GM12878 (cell line): ENCODE results near the gene TFAM. TPM values are rescaled to one million over a fixed set of nuclear protein-coding genes. Genes with fewer than 3 reads are reported as not detected.

Experiments used
- ATAC-seq: fragments of 200-7000 bp; cut with Tn5 transposase; 3 replicates; pipeline ENCODE4 v1.9.1; 2020; ENCODE audit warnings: mild to moderate bottlenecking, moderate library complexity
- BruUV-seq: library from RNA; stranded (reverse); fragments of 400-500 nt; replicated peaks from 2 replicates; lab custom pipeline; 2021; lab: Mats Ljungman, UMichigan
- CTCF ChIA-PET: fragments of 300-600 bp; sonication (Branson Sonifier 250); formaldehyde crosslinking; extraction: SDS; loops from one replicate; lab custom pipeline; 2021; ENCODE audit warnings: inconsistent platforms; lab: Yijun Ruan, JAX
- POLR2A ChIA-PET: fragments of 350-600 bp; formaldehyde crosslinking; extraction: SDS; loops from one replicate; lab custom pipeline; 2021; ENCODE audit warnings: inconsistent platforms; lab: Charles Lee
- RAD21 ChIA-PET: fragments of 300-600 bp; sonication (Branson Sonifier 250); formaldehyde crosslinking; loops from one replicate; lab custom pipeline; 2023; ENCODE audit warnings: antibody characterized with exemption; ENCODE audit not compliant: unreplicated experiment; lab: Charles Lee
- SMC1A ChIA-PET: fragments of 300-600 bp; sonication (Branson Sonifier 250); formaldehyde crosslinking; loops from one replicate; lab custom pipeline; 2023; ENCODE audit not compliant: unreplicated experiment, uncharacterized antibody; lab: Charles Lee
- DNase-seq: peaks from one replicate; pipeline ENCODE4 v3.0.0-alpha.2; 2011; ENCODE audit warnings: low read depth, low spot score
- FAIRE-seq: peaks from 3 replicates; lab custom pipeline; 2011; peaks lifted over from hg19 to GRCh38; lab: Jason Lieb, UNC
- H2AFZ ChIP-seq: 2 replicates; pipeline ENCODE4 v1.6.0; 2011; ENCODE audit warnings: low read depth, low read length, control low read depth; ENCODE audit not compliant: control insufficient read depth
- H3K27ac ChIP-seq: 2 replicates; pipeline ENCODE4 v1.5.1; 2011; ENCODE audit warnings: control low read depth; ENCODE audit not compliant: control insufficient read depth, insufficient read depth
- H3K27me3 ChIP-seq, 2 experiments: replicated peaks in 1 of 2; 2 replicates each; pipeline versions ENCODE4 v1.6.0 to v1.6.1; 2011; ENCODE audit warnings: low read length in 1 of 2; ENCODE audit not compliant: control insufficient read depth in 2 of 2, insufficient read depth in 2 of 2
- H3K36me3 ChIP-seq, 2 experiments: 2 replicates each; pipeline ENCODE4 v1.5.1; 2011; ENCODE audit warnings: low read length in 1 of 2; ENCODE audit not compliant: control insufficient read depth in 2 of 2, insufficient read depth in 2 of 2
- H3K4me1 ChIP-seq: 2 replicates; pipeline ENCODE4 v1.6.1; 2011; ENCODE audit warnings: mild to moderate bottlenecking, low read length, moderate library complexity, mixed read lengths; ENCODE audit not compliant: control insufficient read depth, insufficient read depth
- H3K4me2 ChIP-seq: 2 replicates; pipeline ENCODE4 v1.6.0; 2011; ENCODE audit warnings: control low read depth; ENCODE audit not compliant: control insufficient read depth, insufficient read depth
- H3K4me3 ChIP-seq: fragments of 200-600 bp; sonication (generic); 2 replicates; pipeline ENCODE4 v1.5.1; 2016
- H3K79me2 ChIP-seq: 2 replicates; pipeline ENCODE4 v1.6.0; 2011; ENCODE audit warnings: low read length; ENCODE audit not compliant: control insufficient read depth, insufficient read depth
- H3K9ac ChIP-seq: 2 replicates; pipeline ENCODE4 v1.8.0; 2011; ENCODE audit warnings: low read length, control low read depth, mixed read lengths; ENCODE audit not compliant: control insufficient read depth, insufficient read depth
- H3K9me3 ChIP-seq: replicated peaks from 3 replicates; pipeline ENCODE4 v1.5.1; 2011; ENCODE audit warnings: mild to moderate bottlenecking, low read length; ENCODE audit not compliant: control insufficient read depth, insufficient read depth
- H4K20me1 ChIP-seq: 2 replicates; pipeline ENCODE4 v1.6.0; 2011; ENCODE audit not compliant: control insufficient read depth, insufficient read depth
- BHLHE40 ChIP-seq, 2 experiments: fragments of 450-650 bp in 1 of 2; IDR thresholded peaks; 2 replicates each; pipeline ENCODE4 v1.6.1; 2011 to 2017; ENCODE audit warnings: low read depth in 2 of 2, borderline replicate concordance in 1 of 2, improper control_type of control experiment in 1 of 2, low read length in 1 of 2, mild to moderate bottlenecking in 1 of 2
- DPF2 ChIP-seq: fragments of 450-650 bp; IDR thresholded peaks from 2 replicates; pipeline ENCODE4 v1.6.1; 2017; ENCODE audit warnings: mild to moderate bottlenecking
- HDAC6 ChIP-seq: fragments of 200-600 bp; sonication (generic); IDR thresholded peaks from one replicate; pipeline ENCODE4 v1.8.0; 2017; ENCODE audit warnings: antibody characterized with exemption; ENCODE audit not compliant: unreplicated experiment
- IRF4 ChIP-seq: IDR thresholded peaks from 2 replicates; pipeline ENCODE4 v1.6.1; 2011; ENCODE audit warnings: low read depth, low read length
- IRF5 ChIP-seq: fragments of 450-650 bp; IDR thresholded peaks from 2 replicates; pipeline ENCODE4 v1.6.1; 2017; ENCODE audit warnings: borderline replicate concordance
- MYC ChIP-seq: IDR thresholded peaks from 2 replicates; pipeline ENCODE4 v1.6.1; 2011; ENCODE audit warnings: mild to moderate bottlenecking, low read length, moderate library complexity, inconsistent platforms; ENCODE audit not compliant: insufficient read depth, insufficient replicate concordance, insufficient read length, severe bottlenecking
- SIN3A ChIP-seq: IDR thresholded peaks from 2 replicates; pipeline ENCODE4 v1.6.1; 2012; ENCODE audit warnings: low read depth, low read length, improper control_type of control experiment
- TCF3 ChIP-seq: IDR thresholded peaks from 2 replicates; pipeline ENCODE4 v1.6.1; 2012; ENCODE audit warnings: low read depth, mild to moderate bottlenecking, low read length, borderline replicate concordance; ENCODE audit not compliant: insufficient read depth
- WGBS: methylation state at CpG from one replicate; pipeline ENCODE4 v1.1.6; 2016; ENCODE audit warnings: low lambda C conversion rate; ENCODE audit not compliant: insufficient replicate concordance, insufficient coverage; ENCODE audit errors: missing lambda C conversion rate; 5-methylcytosine and 5-hydroxymethylcytosine counted together
- in situ Hi-C: fragments of 300-500 bp; cut with MboI; formaldehyde crosslinking; loops from 9 replicates; pipeline ENCODE4 v1.14.3; 2018; ENCODE audit warnings: mixed read lengths
- intact Hi-C: fragments of 100-400 bp; cut with micrococcal nuclease; formaldehyde crosslinking; loops from one replicate; pipeline ENCODE4 v1.14.2; 2022; ENCODE audit not compliant: unreplicated experiment
- polyA plus RNA-seq, 11 experiments: library from polyadenylated mRNA; depleted of rRNA in 4 of 11; unstranded in 6 of 11; stranded (reverse) in 5 of 11; fragments of >200 nt; fragmentation: Nextera tagmentation in 4 of 11; fragmentation: Illumina TruSeq in 1 of 11; extraction: Ambion mirVana in 4 of 11; extraction: Trizol in 1 of 11; gene quantifications; 1 replicate in 1 of 11; 2 replicates in 10 of 11; pipeline versions ENCODE4 v1.2.1 to v1.2.3, GENCODE V29; 2011 to 2016; ENCODE audit warnings: inconsistent platforms in 2 of 11, missing spikeins in 2 of 11, low read depth in 1 of 11
- total RNA-seq, 4 experiments: library from RNA; depleted of rRNA in 3 of 4; stranded (reverse); fragments of >200 nt in 3 of 4; fragmentation: Illumina TruSeq in 1 of 4; extraction: Trizol in 1 of 4; gene quantifications; 2 replicates each; pipeline versions ENCODE4 v1.2.1 to v1.2.3, GENCODE V29; 2013 to 2021

TFAM gene
- total and polyA plus RNA-seq, 10 of the 15 experiments (the other 5 are each of a cell fraction or from before 2014, with no cell fraction given): 44.9 to 135 (median 93.3) TPM

DNA sequence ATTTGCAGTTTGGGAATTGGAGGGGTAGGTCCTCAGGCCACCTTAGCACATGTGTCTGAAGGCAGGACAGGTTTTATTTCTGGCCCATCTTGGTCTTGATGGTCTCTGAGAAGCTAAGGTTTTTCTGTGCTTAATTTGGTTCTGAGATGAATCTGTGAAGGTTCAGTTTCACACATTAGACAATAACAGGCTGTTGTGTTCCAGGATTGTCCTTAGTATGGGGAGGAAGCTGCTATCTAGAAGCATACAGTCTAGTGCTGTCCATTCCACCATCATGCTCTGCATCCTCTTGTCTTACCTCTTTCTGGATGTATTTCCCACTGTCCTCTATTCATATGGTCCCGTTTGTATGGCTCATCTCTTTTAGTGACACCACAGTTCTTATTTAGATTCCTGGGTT, 43.3 kb upstream of the TFAM start:
- intact Hi-C loops: no loop called here
- Histone ChIP-seq H3K79me2 (peaks cover 16% of the 10 kb centered on the region), H3K27ac (no peak overlapping the region), H2AFZ (no peak overlapping the region), H3K27me3 (no peaks in the 10 kb centered on the region), H3K9me3 (no peaks in the 10 kb centered on the region), H3K4me1 (peaks cover 13% of the 10 kb centered on the region; the same call in 1 of the 2 replicates), H3K9ac (no peak overlapping the region), H3K4me2 (peak overlapping the region; percentile 65), H3K36me3 (no peaks in the 10 kb centered on the region), H3K4me3 (no peak overlapping the region), H4K20me1 (no peaks in the 10 kb centered on the region)
- in situ Hi-C loops: no loop called here
- ChIA-PET CTCF (interaction anchor here (0.9 to 2.0 kb wide), 6 partner anchors 9 to 49 kb away, joined by 3 to 10 read pairs (median 4); no protein-coding TSS in a partner anchor), RAD21 (interaction anchor here (1.2 kb wide), 1 partner anchor 20 kb away, joined by 3 read pairs; no protein-coding TSS in a partner anchor), POLR2A (interaction anchor here (0.8 to 1.0 kb wide), 2 partner anchors 8 to 19 kb away, joined by 3 to 6 read pairs; no protein-coding TSS in a partner anchor), SMC1A (interaction anchor here (0.6 to 3.5 kb wide), 3 partner anchors 9 to 42 kb away, joined by 4 to 15 read pairs (median 5); no protein-coding TSS in a partner anchor)
- no TSS peak for BruUV-seq
- TF ChIP-seq BHLHE40 (IDR thresholded peaks at IDR 0.05; ENCODE audit: borderline replicate concordance in 1 of 2, low read depth in 2 of 2, low read length in 1 of 2): no peak
- no peak for TF ChIP-seq HDAC6
- TF ChIP-seq IRF5: no peak
- no peak for TF ChIP-seq DPF2
- TF ChIP-seq SIN3A: no peak
- no peak for TF ChIP-seq MYC
- no peak for TF ChIP-seq TCF3
- TF ChIP-seq IRF4: no peak
- DNase-seq (no peak), FAIRE-seq (no peak), ATAC-seq (peak; percentile 58)
- WGBS: 92% methylated on average over 1 of the region's 1 CpG
